ENCODE data around the gene MSN.

Gene MSN

GRCh38 chrX:65637335-65637734 lies 30.1 kb upstream of the MSN start:
- TF ChIP-seq ZNF768 (tag by site-specific recombination; IDR thresholded peaks at IDR 0.05) (no peak), ZNF658 (tag by site-specific recombination; IDR thresholded peaks at IDR 0.05) (no peak), KLF1 (tag by site-specific recombination; IDR thresholded peaks at IDR 0.05) (no peak), ZIC2 (tag by site-specific recombination; IDR thresholded peaks at IDR 0.05) (no peak), ZFP41 (tag by site-specific recombination; IDR thresholded peaks at IDR 0.05; ENCODE audit: borderline replicate concordance) (no peak), ZBTB1 (tag by site-specific recombination; IDR thresholded peaks at IDR 0.05) (no peak), ZNF324 (tag by site-specific recombination; IDR thresholded peaks at IDR 0.05) (no peak), ZNF558 (tag by site-specific recombination; IDR thresholded peaks at IDR 0.05) (no peak), FEZF1 (tag by site-specific recombination; IDR thresholded peaks at IDR 0.05) (no peak), ZNF701 (tag by site-specific recombination; IDR thresholded peaks at IDR 0.05) (no peak), ZNF211 (tag by site-specific recombination; IDR thresholded peaks at IDR 0.05; ENCODE audit: low read depth) (no peak), ZNF621 (tag by site-specific recombination; IDR thresholded peaks at IDR 0.05) (no peak), GLI2 (tag by site-specific recombination; IDR thresholded peaks at IDR 0.05; ENCODE audit: borderline replicate concordance, low read depth) (no peak), ZNF837 (tag by site-specific recombination; IDR thresholded peaks at IDR 0.05) (no peak), ZNF707 (tag by site-specific recombination; IDR thresholded peaks at IDR 0.05) (no peak), TSHZ1 (tag by site-specific recombination; IDR thresholded peaks at IDR 0.05; ENCODE audit: borderline replicate concordance) (no peak)
- ChIA-PET CTCF (no interaction called here), POLR2A (no interaction called here)
- Histone ChIP-seq H3K27ac (ENCODE audit: extremely low read depth, low read depth, low read length) (no peak overlapping the region), H3K4me3 (ENCODE audit: low read depth, low read length) (no peak overlapping the region), H3K9me3 (ENCODE audit: control insufficient read depth, insufficient read depth, low read depth, low read length) (no peaks in the 10 kb centered on the region), H3K36me3 (ENCODE audit: control insufficient read depth in 2 of 2, insufficient read depth in 1 of 2, low read length in 2 of 2) (no peaks in the 10 kb centered on the region), H3K4me1 (ENCODE audit: control insufficient read depth, insufficient read depth, low read length) (no peaks in the 10 kb centered on the region)

GRCh38 chrX:65642914-65643491 lies 24.5 kb upstream of the MSN start:
- Histone ChIP-seq H3K36me3 (ENCODE audit: control insufficient read depth in 2 of 2, insufficient read depth in 1 of 2, low read length in 2 of 2) (no peaks in the 10 kb centered on the region), H3K4me3 (ENCODE audit: low read depth, low read length) (no peak overlapping the region), H3K27ac (ENCODE audit: extremely low read depth, low read depth, low read length) (no peak overlapping the region), H3K4me1 (ENCODE audit: control insufficient read depth, insufficient read depth, low read length) (no peaks in the 10 kb centered on the region), H3K9me3 (ENCODE audit: control insufficient read depth, insufficient read depth, low read depth, low read length) (no peaks in the 10 kb centered on the region)
- TF ChIP-seq ZBTB17 (tag by site-specific recombination; IDR thresholded peaks at IDR 0.05) (no peak), TCF7L2 (IDR thresholded peaks at IDR 0.05; ENCODE audit: borderline replicate concordance, low read depth, low read length) (no peak), ZBTB7A (tag by site-specific recombination; IDR thresholded peaks at IDR 0.05; ENCODE audit: low read depth) (no peak), ZNF404 (tag by site-specific recombination; IDR thresholded peaks at IDR 0.05) (no peak), ZNF211 (tag by site-specific recombination; IDR thresholded peaks at IDR 0.05; ENCODE audit: low read depth) (no peak), ZNF24 (tag by site-specific recombination; IDR thresholded peaks at IDR 0.05) (no peak), ZNF433 (tag by site-specific recombination; IDR thresholded peaks at IDR 0.05; ENCODE audit: low read depth) (no peak), INSM2 (tag by site-specific recombination; IDR thresholded peaks at IDR 0.05) (no peak), ZNF513 (tag by site-specific recombination; IDR thresholded peaks at IDR 0.05) (no peak), SCRT2 (tag by site-specific recombination; IDR thresholded peaks at IDR 0.05) (no peak), ZNF514 (tag by site-specific recombination; IDR thresholded peaks at IDR 0.05) (no peak), ATF2 (tag by site-specific recombination; IDR thresholded peaks at IDR 0.05; ENCODE audit: low read depth) (no peak)
- CTCF ChIA-PET, result no interaction called here
- POLR2A ChIA-PET, result interaction anchor here (2.0 kb wide), 1 partner anchor 24 kb away, joined by 7 read pairs; the partner anchor contains the start of gene MSN
